ENCODE measurements around the gene KCTD7. TPM values are rescaled to one million over a fixed set of nuclear protein-coding genes. Genes with fewer than 3 reads are reported as not detected.

KCTD7 gene
- total RNA-seq, 2 donors from 2014 or later: 4.1 to 6.1 TPM

- no peak for TF ChIP-seq CTCF (IDR thresholded peaks at IDR 0.05)
- Histone ChIP-seq H3K4me1 (no peaks in the 10 kb centered on the region), H3K36me3 (no peaks in the 10 kb centered on the region), H3K4me3 (no peak overlapping the region), H3K9ac (ENCODE audit: low read depth in 2 of 2, low read length in 2 of 2) (no peak overlapping the region), H3K9me3 (no peaks in the 10 kb centered on the region), H3K27ac (no peak overlapping the region), H3K27me3 (no peaks in the 10 kb centered on the region)
- intact Hi-C loops (cut with DNase I): no loop called here
- DNase-seq: no peak
Measured at GRCh38 chr7:66664590-66665293, 36.1 kb downstream of the KCTD7 start.

GRCh38 chr7:66666313-66666952 lies 37.8 kb downstream of the KCTD7 start:
- DNase-seq: no peak
- no peaks in the 10 kb centered on the region for H3K36me3 ChIP-seq
- H3K4me3 ChIP-seq: no peak overlapping the region
- H3K27ac ChIP-seq: no peak overlapping the region
- no peaks in the 10 kb centered on the region for H3K9me3 ChIP-seq
- H3K4me1 ChIP-seq: no peaks in the 10 kb centered on the region
- no peak for TF ChIP-seq CTCF (IDR thresholded peaks at IDR 0.05)
- H3K27me3 ChIP-seq: no peaks in the 10 kb centered on the region
- no peak overlapping the region for H3K9ac ChIP-seq (ENCODE audit: low read depth in 2 of 2, low read length in 2 of 2)
- intact Hi-C loops (cut with DNase I): no loop called here

- H3K27ac ChIP-seq: no peak overlapping the region
- H3K4me3 ChIP-seq: no peak overlapping the region
- H3K9ac ChIP-seq (ENCODE audit: low read depth in 2 of 2, low read length in 2 of 2): no peak overlapping the region
- intact Hi-C loops (cut with DNase I): no loop called here
- H3K4me1 ChIP-seq: no peaks in the 10 kb centered on the region
- no peak for DNase-seq
- H3K9me3 ChIP-seq: no peaks in the 10 kb centered on the region
- TF ChIP-seq CTCF (IDR thresholded peaks at IDR 0.05): no peak
- H3K27me3 ChIP-seq: no peaks in the 10 kb centered on the region
- H3K36me3 ChIP-seq: no peaks in the 10 kb centered on the region
Measured at GRCh38 chr7:66667023-66667728, 38.5 kb downstream of the KCTD7 start.

- intact Hi-C loops (cut with DNase I): no loop called here
- Histone ChIP-seq H3K9ac (ENCODE audit: low read depth in 2 of 2, low read length in 2 of 2) (no peak overlapping the region), H3K4me1 (no peaks in the 10 kb centered on the region), H3K27me3 (no peaks in the 10 kb centered on the region), H3K9me3 (no peaks in the 10 kb centered on the region), H3K27ac (no peak overlapping the region), H3K4me3 (no peak overlapping the region), H3K36me3 (no peaks in the 10 kb centered on the region)
- no peak for TF ChIP-seq CTCF (IDR thresholded peaks at IDR 0.05)
- DNase-seq: no peak
Measured at GRCh38 chr7:66668112-66668511, 39.4 kb downstream of the KCTD7 start.

- no peaks in the 10 kb centered on the region for H3K4me1 ChIP-seq
- DNase-seq: no peak
- TF ChIP-seq CTCF (IDR thresholded peaks at IDR 0.05): no peak
- no peak overlapping the region for H3K4me3 ChIP-seq
- intact Hi-C loops (cut with DNase I): no loop called here
- H3K9ac ChIP-seq (ENCODE audit: low read depth in 2 of 2, low read length in 2 of 2): no peak overlapping the region
- H3K27ac ChIP-seq: no peak overlapping the region
- no peaks in the 10 kb centered on the region for H3K27me3 ChIP-seq
- H3K36me3 ChIP-seq: no peaks in the 10 kb centered on the region
- H3K9me3 ChIP-seq: no peaks in the 10 kb centered on the region
Measured at GRCh38 chr7:66668677-66669076, 40.0 kb downstream of the KCTD7 start.

Measured in colonic mucosa (tissue), 4 donors.